WERI-Rb-1 (cell line): ENCODE data around the gene ATL3.
A peak's percentile ranks its signal among the peaks of the same experiment; 100 is the strongest.
"Not testable (repeated sequence)": the region's sequence is repeated elsewhere in the genome, so short reads cannot be mapped to it uniquely, and the experiment has no call there.

ENCODE experiments used
- DNase-seq: peaks from one replicate; pipeline ENCODE4 v3.0.0-alpha.2; 2020
- H3K27ac ChIP-seq: fragments of 250-450 bp; sonication (Bioruptor Pico); 2 replicates; pipeline ENCODE4 v1.5.1; 2020; ENCODE audit warnings: mild to moderate bottlenecking, moderate library complexity
- H3K27me3 ChIP-seq: fragments of 250-450 bp; sonication (Bioruptor Pico); 2 replicates; pipeline ENCODE4 v1.5.1; 2021; ENCODE audit warnings: mild to moderate bottlenecking, low read depth, moderate library complexity; ENCODE audit not compliant: insufficient read depth, severe bottlenecking
- H3K36me3 ChIP-seq: fragments of 250-450 bp; sonication (Bioruptor Pico); 2 replicates; pipeline ENCODE4 v1.5.1; 2020; ENCODE audit warnings: mild to moderate bottlenecking, moderate library complexity
- H3K4me3 ChIP-seq: 2 replicates; pipeline ENCODE4 v1.5.1; 2011; ENCODE audit warnings: low read depth, mild to moderate bottlenecking, control low read depth, low read length
- H3K9me3 ChIP-seq: fragments of 250-450 bp; sonication (Bioruptor Pico); 2 replicates; pipeline ENCODE4 v1.5.1; 2021; ENCODE audit warnings: mild to moderate bottlenecking, moderate library complexity; ENCODE audit not compliant: severe bottlenecking
- TF ChIP-seq, protein P1 (sequence below): IDR thresholded peaks from 2 replicates; pipeline ENCODE4 v1.5.1; 2011; ENCODE audit warnings: low read depth, mild to moderate bottlenecking, control low read depth, inconsistent platforms, low read length

ATL3 gene

DNA sequence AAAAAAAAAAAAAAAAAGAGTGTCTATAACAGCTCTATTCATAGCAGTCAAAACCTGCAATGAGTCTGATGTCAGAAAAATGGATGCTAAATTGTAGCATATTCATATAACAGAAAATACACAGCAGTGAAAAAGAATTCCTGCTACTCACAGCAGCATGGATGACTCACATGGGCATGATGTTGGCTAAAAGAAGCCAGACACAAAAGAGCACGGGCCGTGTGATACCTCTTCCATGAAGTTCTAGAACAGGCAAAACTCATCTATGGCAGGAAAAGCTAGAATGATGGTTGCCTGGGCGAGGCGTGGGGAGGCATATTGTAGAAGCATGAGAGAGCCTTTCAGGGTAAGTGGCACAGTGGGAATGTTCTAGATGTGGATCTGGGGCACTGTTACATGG lies 75.9 kb downstream of the ATL3 start:
- TF ChIP-seq, protein P1, sequence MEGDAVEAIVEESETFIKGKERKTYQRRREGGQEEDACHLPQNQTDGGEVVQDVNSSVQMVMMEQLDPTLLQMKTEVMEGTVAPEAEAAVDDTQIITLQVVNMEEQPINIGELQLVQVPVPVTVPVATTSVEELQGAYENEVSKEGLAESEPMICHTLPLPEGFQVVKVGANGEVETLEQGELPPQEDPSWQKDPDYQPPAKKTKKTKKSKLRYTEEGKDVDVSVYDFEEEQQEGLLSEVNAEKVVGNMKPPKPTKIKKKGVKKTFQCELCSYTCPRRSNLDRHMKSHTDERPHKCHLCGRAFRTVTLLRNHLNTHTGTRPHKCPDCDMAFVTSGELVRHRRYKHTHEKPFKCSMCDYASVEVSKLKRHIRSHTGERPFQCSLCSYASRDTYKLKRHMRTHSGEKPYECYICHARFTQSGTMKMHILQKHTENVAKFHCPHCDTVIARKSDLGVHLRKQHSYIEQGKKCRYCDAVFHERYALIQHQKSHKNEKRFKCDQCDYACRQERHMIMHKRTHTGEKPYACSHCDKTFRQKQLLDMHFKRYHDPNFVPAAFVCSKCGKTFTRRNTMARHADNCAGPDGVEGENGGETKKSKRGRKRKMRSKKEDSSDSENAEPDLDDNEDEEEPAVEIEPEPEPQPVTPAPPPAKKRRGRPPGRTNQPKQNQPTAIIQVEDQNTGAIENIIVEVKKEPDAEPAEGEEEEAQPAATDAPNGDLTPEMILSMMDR, result no peak
- Histone ChIP-seq H3K27ac (no peak overlapping the region), H3K36me3 (no peaks in the 10 kb centered on the region), H3K9me3 (no peaks in the 10 kb centered on the region), H3K4me3 (no peak overlapping the region), H3K27me3 (no peaks in the 10 kb centered on the region)
- DNase-seq, result no peak

DNA sequence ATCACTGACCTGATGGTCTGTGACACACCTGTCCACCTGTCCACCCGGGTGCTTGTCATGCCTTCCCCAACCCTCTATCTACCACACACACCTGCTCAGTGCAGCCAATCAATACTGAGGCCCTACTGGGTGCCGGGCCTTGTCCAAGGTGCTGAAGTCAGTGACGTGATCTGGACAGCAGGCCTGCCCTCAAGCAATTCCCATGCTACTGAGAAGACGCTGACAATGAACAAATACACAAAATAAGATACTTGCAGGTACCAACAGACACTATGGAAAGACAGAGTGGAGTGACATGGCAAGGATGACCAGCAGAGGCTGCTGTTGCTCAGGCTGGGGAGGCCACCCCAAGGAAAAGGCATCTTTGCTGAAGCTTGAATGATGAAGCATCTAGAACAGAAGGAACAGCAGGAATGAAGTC lies 78.2 kb downstream of the ATL3 start:
- Histone ChIP-seq H3K27ac (no peak overlapping the region), H3K9me3 (no peaks in the 10 kb centered on the region), H3K4me3 (no peak overlapping the region), H3K36me3 (no peaks in the 10 kb centered on the region), H3K27me3 (no peaks in the 10 kb centered on the region)
- TF ChIP-seq, protein P1, result peak; percentile 92
- DNase-seq, result peak; percentile 26

DNA sequence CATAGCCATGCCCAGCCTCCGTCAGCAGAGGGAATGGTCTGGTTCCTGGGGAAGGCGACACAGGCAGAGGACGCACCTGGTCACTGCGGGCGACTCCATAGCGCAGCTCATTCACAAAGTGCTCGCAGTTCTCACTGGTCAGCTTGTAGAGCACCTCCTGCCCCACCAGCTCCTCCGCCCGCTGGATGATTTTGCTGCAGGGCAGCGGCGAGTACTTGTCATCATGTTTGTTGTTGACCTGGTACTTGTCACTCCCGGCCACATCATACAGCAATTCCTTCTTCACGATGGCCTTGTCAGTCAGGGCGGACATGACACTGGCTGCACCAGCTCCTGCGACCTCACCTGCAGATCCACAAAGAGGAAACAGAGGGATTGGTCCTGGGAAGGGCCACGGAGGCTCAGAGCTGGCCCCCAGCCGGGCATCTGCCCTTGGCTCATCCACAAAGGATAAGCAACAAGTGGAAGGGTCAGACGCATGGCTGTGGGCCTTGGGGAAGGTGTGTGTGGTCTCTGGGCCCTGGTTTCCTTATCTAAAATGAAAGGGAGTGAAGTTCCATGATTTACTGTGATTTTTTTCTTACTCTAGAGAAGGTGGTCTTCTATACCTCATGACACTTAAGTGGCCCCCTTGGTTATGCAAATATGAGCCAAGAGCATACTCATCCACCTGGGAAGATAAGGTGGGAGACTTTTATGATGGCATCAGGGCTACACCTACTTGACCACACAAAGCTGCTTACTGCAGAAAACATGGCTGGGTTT lies 81.0 kb downstream of the ATL3 start:
- H3K4me3 ChIP-seq, result no peak overlapping the region
- no peaks in the 10 kb centered on the region for H3K9me3 ChIP-seq
- DNase-seq, result no peak
- H3K27me3 ChIP-seq, result no peaks in the 10 kb centered on the region
- no peak overlapping the region for H3K27ac ChIP-seq
- H3K36me3 ChIP-seq, result no peaks in the 10 kb centered on the region
- TF ChIP-seq, protein P1, result no peak

DNA sequence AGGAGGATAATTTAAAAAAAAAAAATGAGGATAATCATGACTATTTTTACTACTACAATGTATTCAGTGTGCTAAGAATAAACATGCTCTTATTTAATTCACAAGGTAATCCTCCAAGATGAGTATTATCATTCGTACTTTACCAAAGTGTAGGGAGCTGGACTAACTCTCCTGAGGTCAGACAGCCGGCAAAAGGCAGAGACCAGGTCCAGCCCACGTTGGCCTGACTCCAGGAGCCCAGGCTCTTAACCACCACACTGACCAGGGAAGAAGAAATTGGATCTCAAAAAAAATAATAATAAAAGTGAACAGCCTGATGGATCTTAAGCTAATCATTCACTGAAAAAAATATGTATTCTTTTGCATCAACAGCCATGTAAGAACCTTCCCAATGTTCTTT lies 82.2 kb downstream of the ATL3 start:
- TF ChIP-seq, protein P1, result no peak
- no peak overlapping the region for H3K4me3 ChIP-seq
- no peak overlapping the region for H3K27ac ChIP-seq
- H3K9me3 ChIP-seq, result no peaks in the 10 kb centered on the region
- no peak for DNase-seq
- H3K27me3 ChIP-seq, result no peaks in the 10 kb centered on the region
- no peaks in the 10 kb centered on the region for H3K36me3 ChIP-seq

DNA sequence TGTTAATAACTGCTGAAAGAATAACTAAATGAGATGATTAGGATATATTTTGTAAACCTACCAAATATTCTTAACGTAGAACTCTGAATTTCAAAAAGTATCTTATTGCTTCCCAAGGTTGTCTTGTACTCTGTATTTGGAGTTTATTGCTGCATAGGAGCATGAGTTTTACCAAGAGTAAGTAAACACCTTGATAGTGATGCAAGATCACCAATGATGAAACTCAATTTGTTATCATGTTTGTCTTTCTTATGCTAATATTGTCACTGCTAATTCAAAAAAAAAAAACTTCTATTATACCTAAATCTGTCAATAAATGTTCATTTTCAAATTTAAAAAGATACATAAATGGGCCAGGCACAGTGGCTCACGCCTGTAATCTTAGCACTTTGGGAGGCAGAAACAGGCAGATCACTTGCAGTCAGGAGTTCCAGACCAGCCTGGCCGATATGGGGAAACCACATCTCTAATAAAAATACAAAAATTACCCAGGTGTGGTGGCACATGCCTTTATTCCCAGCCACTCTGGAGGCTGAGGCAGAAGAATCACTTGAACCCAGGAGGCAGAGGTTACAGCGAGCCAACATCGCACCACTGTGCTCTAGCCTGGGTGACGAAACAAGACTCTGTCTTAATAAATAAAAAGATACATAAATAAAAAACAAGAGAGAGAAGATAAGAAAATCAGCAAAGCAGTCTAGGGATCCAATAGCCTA lies 84.6 kb downstream of the ATL3 start:
- Histone ChIP-seq H3K27me3 (no peaks in the 10 kb centered on the region), H3K9me3 (no peaks in the 10 kb centered on the region), H3K36me3 (no peaks in the 10 kb centered on the region), H3K4me3 (no peak overlapping the region), H3K27ac (no peak overlapping the region)
- DNase-seq, result no peak
- TF ChIP-seq, protein P1, result no peak

DNA sequence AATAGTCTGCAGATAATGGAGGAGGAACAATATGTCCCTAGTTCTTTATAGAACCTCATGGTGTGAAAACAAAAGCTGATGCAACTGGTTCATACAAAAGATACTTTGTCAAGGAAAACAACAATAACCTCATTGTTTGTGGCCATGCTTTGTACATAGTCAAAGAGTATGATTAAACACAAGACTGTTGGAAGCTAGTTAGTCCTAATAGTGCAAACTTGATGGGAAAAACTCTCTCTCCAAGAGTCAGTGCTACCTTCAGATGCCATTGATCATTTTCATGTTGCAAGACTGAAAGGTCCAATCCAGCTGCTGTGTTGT lies 87.9 kb downstream of the ATL3 start:
- no peaks in the 10 kb centered on the region for H3K27me3 ChIP-seq
- no peaks in the 10 kb centered on the region for H3K36me3 ChIP-seq
- no peak for DNase-seq
- TF ChIP-seq, protein P1, result no peak
- no peak overlapping the region for H3K4me3 ChIP-seq
- H3K9me3 ChIP-seq, result peaks cover 5% of the 10 kb centered on the region
- no peak overlapping the region for H3K27ac ChIP-seq

DNA sequence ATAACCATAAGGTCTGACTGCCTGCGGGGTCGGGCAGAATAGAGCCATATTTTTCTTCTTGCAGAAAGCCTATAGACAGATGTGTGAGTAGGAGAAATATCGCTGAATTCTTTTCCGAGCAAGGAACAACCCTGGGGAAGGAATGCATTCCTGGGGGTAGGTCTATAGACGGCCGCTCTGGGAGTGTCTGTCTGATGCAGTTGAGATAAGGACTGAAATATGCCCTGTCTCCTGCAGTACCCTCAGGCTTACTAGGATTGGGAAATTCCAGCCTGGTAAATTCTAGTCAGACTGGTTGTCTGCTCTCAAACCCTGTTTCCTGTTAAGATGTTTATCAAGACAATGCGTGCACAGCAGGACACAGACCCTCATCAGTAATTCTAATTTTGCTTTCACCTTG lies 90.0 kb downstream of the ATL3 start:
- not testable (repeated sequence) for H3K27me3 ChIP-seq, H3K9me3 ChIP-seq, DNase-seq, H3K27ac ChIP-seq, H3K4me3 ChIP-seq, H3K36me3 ChIP-seq

DNA sequence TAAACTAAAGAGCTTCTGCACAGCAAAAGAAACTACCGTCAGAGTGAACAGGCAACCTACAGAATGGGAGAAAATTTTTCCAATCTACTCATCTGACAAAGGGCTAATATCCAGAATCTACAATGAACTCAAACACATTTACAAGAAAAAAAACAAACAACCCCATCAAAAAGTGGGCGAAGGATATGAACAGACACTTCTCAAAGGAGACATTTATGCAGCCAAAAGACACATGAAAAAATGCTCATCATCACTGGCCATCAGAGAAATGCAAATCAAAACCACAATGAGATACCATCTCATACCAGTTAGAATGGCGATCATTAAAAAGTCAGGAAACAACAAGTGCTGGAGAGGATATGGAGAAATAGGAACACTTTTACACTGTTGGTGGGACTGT lies 92.3 kb downstream of the ATL3 start:
- not testable (repeated sequence) for H3K36me3 ChIP-seq, H3K27me3 ChIP-seq, DNase-seq

More for the DNA sequence above, 92.3 kb downstream of the ATL3 start:
- H3K27ac ChIP-seq, H3K9me3 ChIP-seq, H3K4me3 ChIP-seq: not testable (repeated sequence)
